K562 (cell line): ENCODE measurements around the gene LSR. TPM values are rescaled to one million over a fixed set of nuclear protein-coding genes. Genes with fewer than 3 reads are reported as not detected.

ENCODE experiments used
- CBX8 ChIP-seq: fragments of 200-600 bp; sonication (generic); IDR thresholded peaks from 2 replicates; pipeline ENCODE4 v1.6.1; 2012; ENCODE audit warnings: borderline replicate concordance, mixed run types, low read depth, mild to moderate bottlenecking, moderate library complexity, mixed read lengths, low read length, control low read depth, inconsistent platforms; ENCODE audit not compliant: poor library complexity, severe bottlenecking; ENCODE audit errors: extremely low read depth
- DMBX1 ChIP-seq: fragments of 250-450 bp; sonication (Bioruptor Pico); IDR thresholded peaks from 2 replicates; pipeline ENCODE4 v1.8.0; 2022; ENCODE audit warnings: inconsistent platforms, mild to moderate bottlenecking, moderate library complexity, borderline replicate concordance
- EHMT2 ChIP-seq: fragments of 450-650 bp; IDR thresholded peaks from 2 replicates; pipeline ENCODE4 v1.6.1; 2018; ENCODE audit warnings: antibody characterized with exemption
- HINFP ChIP-seq: fragments of 450-650 bp; conservative IDR thresholded peaks from 2 replicates; pipeline ENCODE4 v1.6.1; 2016; ENCODE audit warnings: missing genetic modification characterization, low read depth, mild to moderate bottlenecking, control low read depth, missing compliant biosample characterization
- KAT7 ChIP-seq: sonication (generic); formaldehyde crosslinking; IDR thresholded peaks from 2 replicates; pipeline ENCODE4 v1.8.0; 2022; ENCODE audit warnings: missing genetic modification reagents, mild to moderate bottlenecking, borderline replicate concordance
- MYNN ChIP-seq, 2 experiments: sonication (generic); formaldehyde crosslinking in 1 of 2; IDR thresholded peaks; 2 replicates each; pipeline versions ENCODE4 v1.5.0 to v1.6.1; 2016 to 2020; ENCODE audit warnings: antibody characterized with exemption in 1 of 2, missing genetic modification reagents in 1 of 2
- PTTG1 ChIP-seq: fragments of 450-650 bp; IDR thresholded peaks from 2 replicates; pipeline ENCODE4 v1.6.1; 2016; ENCODE audit warnings: low read depth, mild to moderate bottlenecking, missing genetic modification characterization, missing compliant biosample characterization
- SNIP1 ChIP-seq: fragments of 450-650 bp; IDR thresholded peaks from 2 replicates; pipeline ENCODE4 v1.7.1; 2017; ENCODE audit warnings: low read depth, mild to moderate bottlenecking
- ZNF592 ChIP-seq: fragments of 450-650 bp; IDR thresholded peaks from 2 replicates; pipeline ENCODE4 v1.6.1; 2017; ENCODE audit warnings: antibody characterized with exemption, mild to moderate bottlenecking
- ZNF644 ChIP-seq: fragments of 200-800 bp; sonication (Bioruptor generic); IDR thresholded peaks from 2 replicates; pipeline ENCODE4 v1.6.1; 2016; ENCODE audit warnings: low read depth, missing genetic modification characterization, missing compliant biosample characterization
- ZNF668 ChIP-seq: fragments of 250-450 bp; sonication (Bioruptor Pico); IDR thresholded peaks from 2 replicates; pipeline ENCODE4 v1.8.0; 2022; ENCODE audit warnings: mild to moderate bottlenecking, inconsistent platforms
- ZNF695 ChIP-seq: fragments of 450-650 bp; formaldehyde crosslinking; IDR thresholded peaks from 2 replicates; pipeline ENCODE4 v1.4.0; 2020; ENCODE audit warnings: mild to moderate bottlenecking, moderate library complexity
- polyA plus RNA-seq, 8 experiments: library from polyadenylated mRNA; depleted of rRNA in 4 of 8; stranded (reverse) in 5 of 8; unstranded in 3 of 8; fragments of >200 nt; fragmentation: Nextera tagmentation in 2 of 8; fragmentation: Illumina TruSeq in 1 of 8; extraction: Ambion mirVana in 2 of 8; extraction: Trizol in 1 of 8; gene quantifications; 2 replicates each; pipeline versions ENCODE4 v1.2.1 to v1.2.3, GENCODE V29; 2011 to 2014; ENCODE audit warnings: inconsistent platforms in 1 of 8, missing spikeins in 1 of 8
- total RNA-seq, 7 experiments: library from RNA; depleted of rRNA in 6 of 7; stranded (reverse); fragments of >200 nt in 6 of 7; fragmentation: Illumina TruSeq in 2 of 7; extraction: Trizol in 2 of 7; gene quantifications; 2 replicates each; pipeline versions ENCODE4 v1.2.1 to v1.2.3, GENCODE V29; 2011 to 2021; ENCODE audit warnings: low replicate concordance in 1 of 7
- TF ChIP-seq, protein P1 (sequence below): fragments of 450-650 bp; conservative IDR thresholded peaks from 2 replicates; pipeline ENCODE4 v1.6.1; 2016; ENCODE audit warnings: missing genetic modification characterization, low read depth, mild to moderate bottlenecking, missing compliant biosample characterization, moderate library complexity
- TF ChIP-seq, protein P2 (sequence below), 3 experiments: IDR thresholded peaks in 2 of 3; conservative IDR thresholded peaks in 1 of 3; 2 replicates each; pipeline ENCODE4 v1.5.1; 2011 to 2012; ENCODE audit warnings: low read length in 3 of 3, mild to moderate bottlenecking in 3 of 3, control low read depth in 2 of 3, improper control_type of control experiment in 1 of 3, inconsistent platforms in 1 of 3, low read depth in 1 of 3, mixed read lengths in 1 of 3, moderate library complexity in 1 of 3; ENCODE audit not compliant: insufficient read depth in 2 of 3
- TF ChIP-seq, protein P3 (sequence below): sonication (generic); formaldehyde crosslinking; IDR thresholded peaks from 2 replicates; pipeline ENCODE4 v1.8.1; 2023; ENCODE audit warnings: mild to moderate bottlenecking, missing genetic modification reagents

Gene LSR
- total and polyA plus RNA-seq, 9 of the 15 experiments (the other 6 are each of a cell fraction or from before 2014, with no cell fraction given), result 0.44 to 87.9 (median 28.0) TPM

- TF ChIP-seq ZNF592 (peak; percentile 57; the same call in 1 of the 2 replicates), EHMT2 (no peak), CBX8 (no peak), PTTG1 (peak; percentile 79), KAT7 (CRISPR knock-in tag) (no peak), SNIP1 (no peak), ZNF668 (CRISPR knock-in tag) (peak; percentile 78; the same call in 1 of the 2 replicates), ZNF695 (CRISPR knock-in tag) (no peak), HINFP (tag) (peak; percentile 43; the same call in 1 of the 2 replicates), ZNF644 (peak; percentile 86), DMBX1 (CRISPR knock-in tag) (peak; percentile 75; the same call in 1 of the 2 replicates), MYNN (IDR thresholded peaks at IDR 0.05) (no peak), MYNN (CRISPR knock-in tag; IDR thresholded peaks at IDR 0.05) (no peak)
- TF ChIP-seq, protein P1, sequence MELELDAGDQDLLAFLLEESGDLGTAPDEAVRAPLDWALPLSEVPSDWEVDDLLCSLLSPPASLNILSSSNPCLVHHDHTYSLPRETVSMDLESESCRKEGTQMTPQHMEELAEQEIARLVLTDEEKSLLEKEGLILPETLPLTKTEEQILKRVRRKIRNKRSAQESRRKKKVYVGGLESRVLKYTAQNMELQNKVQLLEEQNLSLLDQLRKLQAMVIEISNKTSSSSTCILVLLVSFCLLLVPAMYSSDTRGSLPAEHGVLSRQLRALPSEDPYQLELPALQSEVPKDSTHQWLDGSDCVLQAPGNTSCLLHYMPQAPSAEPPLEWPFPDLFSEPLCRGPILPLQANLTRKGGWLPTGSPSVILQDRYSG (tag), result peak; percentile 84
- TF ChIP-seq, protein P2, sequence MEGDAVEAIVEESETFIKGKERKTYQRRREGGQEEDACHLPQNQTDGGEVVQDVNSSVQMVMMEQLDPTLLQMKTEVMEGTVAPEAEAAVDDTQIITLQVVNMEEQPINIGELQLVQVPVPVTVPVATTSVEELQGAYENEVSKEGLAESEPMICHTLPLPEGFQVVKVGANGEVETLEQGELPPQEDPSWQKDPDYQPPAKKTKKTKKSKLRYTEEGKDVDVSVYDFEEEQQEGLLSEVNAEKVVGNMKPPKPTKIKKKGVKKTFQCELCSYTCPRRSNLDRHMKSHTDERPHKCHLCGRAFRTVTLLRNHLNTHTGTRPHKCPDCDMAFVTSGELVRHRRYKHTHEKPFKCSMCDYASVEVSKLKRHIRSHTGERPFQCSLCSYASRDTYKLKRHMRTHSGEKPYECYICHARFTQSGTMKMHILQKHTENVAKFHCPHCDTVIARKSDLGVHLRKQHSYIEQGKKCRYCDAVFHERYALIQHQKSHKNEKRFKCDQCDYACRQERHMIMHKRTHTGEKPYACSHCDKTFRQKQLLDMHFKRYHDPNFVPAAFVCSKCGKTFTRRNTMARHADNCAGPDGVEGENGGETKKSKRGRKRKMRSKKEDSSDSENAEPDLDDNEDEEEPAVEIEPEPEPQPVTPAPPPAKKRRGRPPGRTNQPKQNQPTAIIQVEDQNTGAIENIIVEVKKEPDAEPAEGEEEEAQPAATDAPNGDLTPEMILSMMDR (IDR thresholded peaks at IDR 0.05 in 2 of 3, conservative IDR thresholded peaks at IDR 0.05 in 1 of 3; ENCODE audit: insufficient read depth in 2 of 3, low read depth in 1 of 3, low read length in 3 of 3), result no peak
- TF ChIP-seq, protein P3, sequence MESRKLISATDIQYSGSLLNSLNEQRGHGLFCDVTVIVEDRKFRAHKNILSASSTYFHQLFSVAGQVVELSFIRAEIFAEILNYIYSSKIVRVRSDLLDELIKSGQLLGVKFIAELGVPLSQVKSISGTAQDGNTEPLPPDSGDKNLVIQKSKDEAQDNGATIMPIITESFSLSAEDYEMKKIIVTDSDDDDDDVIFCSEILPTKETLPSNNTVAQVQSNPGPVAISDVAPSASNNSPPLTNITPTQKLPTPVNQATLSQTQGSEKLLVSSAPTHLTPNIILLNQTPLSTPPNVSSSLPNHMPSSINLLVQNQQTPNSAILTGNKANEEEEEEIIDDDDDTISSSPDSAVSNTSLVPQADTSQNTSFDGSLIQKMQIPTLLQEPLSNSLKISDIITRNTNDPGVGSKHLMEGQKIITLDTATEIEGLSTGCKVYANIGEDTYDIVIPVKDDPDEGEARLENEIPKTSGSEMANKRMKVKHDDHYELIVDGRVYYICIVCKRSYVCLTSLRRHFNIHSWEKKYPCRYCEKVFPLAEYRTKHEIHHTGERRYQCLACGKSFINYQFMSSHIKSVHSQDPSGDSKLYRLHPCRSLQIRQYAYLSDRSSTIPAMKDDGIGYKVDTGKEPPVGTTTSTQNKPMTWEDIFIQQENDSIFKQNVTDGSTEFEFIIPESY (CRISPR knock-in tag), result no peak
Observed at GRCh38 chr19:35214766-35215422, 33.9 kb upstream of the LSR start (continued).
